ENCODE data around the gene STOM.
A peak's percentile ranks its signal among the peaks of the same experiment; 100 is the strongest.

Gene STOM

DNA sequence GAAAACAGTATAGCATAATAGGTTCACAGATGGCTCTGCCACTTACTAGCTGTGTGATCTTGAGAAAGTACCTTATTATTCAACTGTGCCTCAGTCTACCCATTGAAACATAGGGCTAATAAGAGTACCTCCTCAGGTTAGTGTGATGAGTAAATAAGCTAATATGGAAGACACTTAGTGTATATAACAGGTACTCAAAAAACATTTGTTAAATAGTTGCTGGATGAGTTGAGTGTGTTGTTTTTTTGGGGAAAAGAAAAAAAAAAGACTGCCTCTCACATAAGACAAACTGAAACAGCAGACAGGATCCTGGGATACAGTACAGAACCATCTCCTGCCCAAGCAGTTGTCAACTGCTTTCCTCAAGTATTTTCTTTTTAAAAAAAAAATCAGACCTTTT is 5.2 kb downstream of the STOM start:
- H3K4me3 ChIP-seq (ENCODE audit: low read length), result no peak overlapping the region
- no peak for DNase-seq (ENCODE audit: low read depth)
- TF ChIP-seq, protein P1, sequence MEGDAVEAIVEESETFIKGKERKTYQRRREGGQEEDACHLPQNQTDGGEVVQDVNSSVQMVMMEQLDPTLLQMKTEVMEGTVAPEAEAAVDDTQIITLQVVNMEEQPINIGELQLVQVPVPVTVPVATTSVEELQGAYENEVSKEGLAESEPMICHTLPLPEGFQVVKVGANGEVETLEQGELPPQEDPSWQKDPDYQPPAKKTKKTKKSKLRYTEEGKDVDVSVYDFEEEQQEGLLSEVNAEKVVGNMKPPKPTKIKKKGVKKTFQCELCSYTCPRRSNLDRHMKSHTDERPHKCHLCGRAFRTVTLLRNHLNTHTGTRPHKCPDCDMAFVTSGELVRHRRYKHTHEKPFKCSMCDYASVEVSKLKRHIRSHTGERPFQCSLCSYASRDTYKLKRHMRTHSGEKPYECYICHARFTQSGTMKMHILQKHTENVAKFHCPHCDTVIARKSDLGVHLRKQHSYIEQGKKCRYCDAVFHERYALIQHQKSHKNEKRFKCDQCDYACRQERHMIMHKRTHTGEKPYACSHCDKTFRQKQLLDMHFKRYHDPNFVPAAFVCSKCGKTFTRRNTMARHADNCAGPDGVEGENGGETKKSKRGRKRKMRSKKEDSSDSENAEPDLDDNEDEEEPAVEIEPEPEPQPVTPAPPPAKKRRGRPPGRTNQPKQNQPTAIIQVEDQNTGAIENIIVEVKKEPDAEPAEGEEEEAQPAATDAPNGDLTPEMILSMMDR (IDR thresholded peaks at IDR 0.05; ENCODE audit: insufficient read depth, low read depth, low read length, missing control alignments), result no peak

DNA sequence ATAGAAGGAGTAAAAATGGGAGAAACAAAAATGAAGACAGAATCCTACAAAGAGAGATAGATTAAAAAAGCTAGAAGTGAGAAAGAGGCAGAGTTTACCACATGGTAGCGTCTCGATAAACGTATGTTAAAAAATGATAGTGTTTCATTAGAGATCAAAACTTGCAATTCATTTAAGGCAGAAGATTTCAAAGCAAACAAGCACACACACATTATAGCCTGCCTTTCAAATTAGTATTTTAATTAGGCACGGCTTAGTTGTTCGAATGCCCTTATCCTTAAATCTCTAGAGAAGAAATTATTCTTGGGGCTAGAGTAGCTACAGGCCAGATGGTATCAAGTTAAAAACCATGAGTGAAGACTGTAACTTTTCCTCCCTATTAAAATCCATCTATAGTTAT is 6.0 kb downstream of the STOM start:
- DNase-seq (ENCODE audit: low read depth), result no peak
- TF ChIP-seq, protein P1 (IDR thresholded peaks at IDR 0.05; ENCODE audit: insufficient read depth, low read depth, low read length, missing control alignments), result no peak
- no peak overlapping the region for H3K4me3 ChIP-seq (ENCODE audit: low read length)

DNA sequence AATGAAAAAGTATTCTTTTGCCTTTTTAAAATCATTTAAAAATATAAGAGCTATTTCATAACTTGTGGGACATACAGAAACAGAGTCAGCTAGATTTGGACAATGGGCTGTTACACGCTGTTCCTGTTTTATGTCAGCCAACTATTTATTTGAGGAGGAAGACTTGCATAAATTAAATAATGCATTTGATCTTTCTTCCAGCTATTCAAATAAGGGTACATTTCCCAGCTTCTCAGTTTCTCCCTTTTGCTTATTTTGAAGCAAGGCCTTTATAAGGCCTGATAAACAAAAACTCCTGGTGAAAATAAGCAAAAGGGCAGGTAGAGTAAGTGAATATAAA is 6.5 kb downstream of the STOM start:
- TF ChIP-seq, protein P1 (IDR thresholded peaks at IDR 0.05; ENCODE audit: insufficient read depth, low read depth, low read length, missing control alignments), result no peak
- no peak overlapping the region for H3K4me3 ChIP-seq (ENCODE audit: low read length)
- DNase-seq (ENCODE audit: low read depth), result no peak

DNA sequence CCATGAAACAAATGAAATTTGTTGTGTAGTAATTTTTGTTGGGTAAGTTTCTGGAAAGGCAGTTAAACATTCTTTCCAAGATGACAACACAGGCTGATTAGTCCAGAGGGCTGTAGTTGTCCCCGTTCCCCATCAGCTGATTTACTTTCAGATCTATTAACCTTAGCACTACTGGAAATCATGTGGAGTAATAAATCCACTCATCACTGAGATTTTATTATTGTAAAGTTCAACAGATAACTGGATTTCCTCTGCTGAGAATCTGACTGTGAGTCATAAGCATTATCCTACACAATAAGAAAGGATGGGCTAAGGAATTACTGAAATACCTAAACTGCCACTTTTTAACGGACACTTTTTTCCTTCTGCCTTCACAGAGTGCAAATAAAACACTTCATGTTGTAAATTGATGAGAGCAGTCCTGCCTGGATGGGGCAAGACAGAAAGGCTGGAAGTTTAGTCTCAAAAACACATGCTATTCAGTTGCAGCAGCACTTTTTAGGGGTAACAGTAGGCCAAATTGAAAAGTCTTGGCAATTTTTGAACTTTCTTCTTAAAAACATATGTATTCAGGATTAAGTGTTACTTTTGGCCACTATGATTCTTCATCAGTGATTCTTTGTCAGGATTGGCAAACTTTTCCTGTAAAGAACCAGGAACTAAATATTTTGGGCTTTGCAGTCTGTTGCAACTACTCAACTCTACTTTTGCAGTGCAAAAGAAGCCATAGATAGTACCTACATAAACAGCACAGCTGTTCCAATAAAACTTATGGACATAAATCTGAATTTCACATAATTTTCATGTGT is 7.0 kb downstream of the STOM start:
- TF ChIP-seq, protein P1 (IDR thresholded peaks at IDR 0.05; ENCODE audit: insufficient read depth, low read depth, low read length, missing control alignments), result no peak
- DNase-seq (ENCODE audit: low read depth), result no peak
- H3K4me3 ChIP-seq (ENCODE audit: low read length), result no peak overlapping the region

DNA sequence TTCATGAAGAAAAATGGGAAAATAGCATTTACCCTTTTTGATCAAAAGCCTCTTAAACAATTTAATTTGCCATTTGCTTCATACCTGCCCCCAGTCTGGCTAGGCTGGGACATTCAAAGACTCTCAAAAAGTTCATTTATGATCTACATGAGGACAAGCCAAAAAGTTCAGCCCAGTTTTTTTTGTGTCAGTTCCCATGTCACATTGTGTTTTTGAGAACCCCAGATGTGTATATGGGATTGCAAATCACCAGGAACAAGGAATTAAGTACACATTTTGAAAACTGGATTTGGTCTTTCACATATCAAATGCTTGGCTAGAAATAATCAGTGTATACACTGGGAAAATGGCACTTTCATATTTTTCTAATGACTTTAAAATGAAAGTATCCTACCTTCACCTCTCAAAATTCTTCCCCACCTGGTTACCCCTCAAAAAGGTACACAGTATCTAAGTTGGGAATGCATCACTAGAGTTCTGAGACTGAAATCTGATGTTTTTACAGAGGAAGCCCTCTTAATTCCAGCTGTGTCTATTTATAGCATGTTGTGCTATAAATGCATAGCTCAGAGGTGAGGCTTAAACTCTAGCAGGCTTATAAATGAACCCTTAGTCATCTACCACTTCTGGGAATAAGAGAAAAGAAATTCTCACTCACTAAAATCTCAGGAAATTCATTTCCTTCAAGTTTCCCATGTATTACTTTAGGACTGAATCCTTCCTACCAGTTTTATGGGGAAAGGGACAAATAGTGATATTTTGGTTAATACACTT is 9.3 kb downstream of the STOM start:
- TF ChIP-seq, protein P1 (IDR thresholded peaks at IDR 0.05; ENCODE audit: insufficient read depth, low read depth, low read length, missing control alignments), result no peak
- peak; percentile 61 for DNase-seq (ENCODE audit: low read depth)
- no peak overlapping the region for H3K4me3 ChIP-seq (ENCODE audit: low read length)

DNA sequence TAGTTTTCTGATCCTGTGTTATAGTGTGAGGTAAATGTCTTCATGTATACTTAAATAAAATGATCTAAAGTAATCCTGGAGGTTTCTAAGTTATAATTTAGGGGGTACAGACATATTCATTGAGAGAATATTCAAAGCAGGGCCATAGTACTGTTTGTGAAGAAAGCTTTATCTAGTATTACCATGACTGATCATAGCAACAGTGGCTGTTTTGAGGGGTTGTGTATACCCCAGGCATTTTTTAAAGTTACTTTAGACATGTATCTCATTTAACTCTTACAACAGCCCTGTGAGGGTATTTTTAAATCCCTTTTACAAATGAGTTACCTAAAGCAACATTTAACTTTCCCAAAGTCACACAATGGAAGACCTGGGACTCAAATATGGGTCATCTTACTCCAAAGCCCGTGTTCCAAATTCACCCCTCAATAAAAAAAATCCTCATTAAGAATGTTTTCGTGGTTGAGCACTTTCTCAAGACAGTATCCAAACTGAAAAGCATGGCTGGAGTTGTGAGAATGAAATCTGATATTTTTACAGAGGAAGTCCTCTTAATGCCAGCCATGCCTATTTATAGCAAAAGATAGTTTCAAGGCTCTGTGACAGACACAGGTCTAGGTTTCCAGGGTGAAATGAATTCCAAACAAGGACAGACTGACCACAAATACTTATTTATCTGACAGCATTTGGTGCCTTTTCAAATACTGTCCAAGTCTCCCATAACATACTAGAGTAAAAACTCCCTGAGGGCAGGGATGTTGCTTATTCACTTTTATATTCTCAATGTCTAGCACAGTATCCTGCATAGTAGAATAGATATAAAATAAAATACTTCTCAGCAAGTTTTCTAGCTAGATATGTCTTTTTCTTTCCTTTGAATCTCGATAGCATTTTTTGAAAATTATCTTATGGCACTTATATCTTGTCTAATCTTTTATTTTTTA is 10.4 kb downstream of the STOM start:
- no peak overlapping the region for H3K4me3 ChIP-seq (ENCODE audit: low read length)
- TF ChIP-seq, protein P1 (IDR thresholded peaks at IDR 0.05; ENCODE audit: insufficient read depth, low read depth, low read length, missing control alignments), result no peak
- DNase-seq (ENCODE audit: low read depth), result no peak

All from epithelial cell of esophagus (primary cell).